ENCODE data around the gene AKR1D1.

GRCh38 chr7:138077809-138078208 is 1.6 kb downstream of the AKR1D1 start:
- no peak for TF ChIP-seq CTCF (IDR thresholded peaks at IDR 0.05; ENCODE audit: borderline replicate concordance, extremely low read depth, low read length, poor library complexity, severe bottlenecking)
- TF ChIP-seq EZH2 (IDR thresholded peaks at IDR 0.05; ENCODE audit: borderline replicate concordance, low read depth, low read length, severe bottlenecking) = no peak

All from DND-41 (cell line).